Thyroid gland (tissue), 4 donors: Measurements from ENCODE around the gene CCDC7.

ENCODE experiments used
- CTCF ChIP-seq, 6 experiments: fragments of 200-600 bp in 3 of 6; fragments of 450-650 bp in 3 of 6; sonication (generic) in 3 of 6; IDR thresholded peaks; one replicate each; pipeline ENCODE4 v1.5.1; 2016 to 2019; ENCODE audit warnings: antibody characterized with exemption in 6 of 6, mild to moderate bottlenecking in 2 of 6, inconsistent platforms in 1 of 6, moderate library complexity in 1 of 6
- POLR2A ChIP-seq, 2 donors: fragments of 450-650 bp; IDR thresholded peaks; one replicate each; pipeline ENCODE4 v1.6.1; 2017; ENCODE audit warnings: antibody characterized with exemption in 2 of 2, mild to moderate bottlenecking in 2 of 2, moderate library complexity in 1 of 2

DNA sequence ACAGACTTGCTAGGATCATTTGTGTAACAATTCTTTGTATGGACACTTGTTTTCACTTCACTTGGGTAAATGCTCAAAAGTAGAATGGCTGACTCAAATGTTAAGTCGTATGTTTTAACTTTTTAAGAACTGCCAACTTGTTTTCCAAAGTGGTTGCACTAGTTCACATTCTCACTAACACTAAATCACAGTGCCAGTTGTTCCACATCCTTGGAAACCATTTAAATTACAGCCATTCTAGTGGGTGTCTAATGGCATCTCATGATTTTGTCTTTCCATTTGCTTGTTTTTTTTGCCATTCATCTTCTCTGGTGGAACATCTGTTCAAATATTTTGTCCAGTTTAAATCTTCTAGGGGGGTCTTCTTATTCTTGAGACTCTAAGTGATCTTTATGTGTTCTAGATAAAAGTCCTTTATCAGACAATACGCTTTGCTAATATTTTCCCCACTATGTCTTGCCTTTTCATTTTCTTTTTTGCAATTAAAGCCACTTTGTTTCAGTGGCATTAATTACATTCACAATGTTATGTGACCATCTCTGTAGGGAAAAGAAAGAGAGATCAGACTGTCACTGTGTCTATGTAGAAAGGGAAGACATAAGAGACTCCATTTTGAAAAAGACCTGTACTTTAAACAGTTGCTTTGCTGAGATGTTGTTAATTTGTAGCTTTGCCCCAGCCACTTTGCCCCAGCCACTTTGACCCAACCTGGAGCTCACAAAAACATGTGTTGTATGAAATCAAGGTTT lies 448.1 kb downstream of the CCDC7 start:
- no peak for TF ChIP-seq CTCF (IDR thresholded peaks at IDR 0.05)
- no peak for TF ChIP-seq POLR2A (IDR thresholded peaks at IDR 0.05)
